Left lung (tissue), 10 donors: ENCODE results near the gene DDC. TPM values are rescaled to one million over a fixed set of nuclear protein-coding genes. Genes with fewer than 3 reads are reported as not detected.
"Not testable (repeated sequence)": the region's sequence is repeated elsewhere in the genome, so short reads cannot be mapped to it uniquely, and the experiment has no call there.

Source experiments
- ATAC-seq: fragments of 200-7000 bp; cut with Tn5 transposase; one replicate; pipeline ENCODE4 v1.9.1; 2020; ENCODE audit warnings: moderate library complexity
- DNase-seq, 4 donors: peaks; one replicate each; pipeline ENCODE4 v3.0.0-alpha.2; 2013 to 2020
- H3K27ac ChIP-seq, 2 donors: fragments of 200-600 bp; sonication (generic) in 1 of 2; one replicate each; pipeline versions ENCODE4 v1.5.0 to v1.8.0; 2020 to 2021
- H3K27me3 ChIP-seq, 2 donors: fragments of 200-600 bp; sonication (generic) in 1 of 2; one replicate each; pipeline versions ENCODE4 v1.5.0 to v1.8.0; 2020 to 2021
- H3K36me3 ChIP-seq, 2 donors: fragments of 200-600 bp; sonication (generic) in 1 of 2; one replicate each; pipeline versions ENCODE4 v1.5.0 to v1.8.0; 2020 to 2021
- H3K4me1 ChIP-seq, 2 donors: fragments of 200-600 bp; one replicate each; pipeline ENCODE4 v1.8.0; 2021
- H3K4me3 ChIP-seq, 2 donors: fragments of 200-600 bp; sonication (generic) in 1 of 2; one replicate each; pipeline versions ENCODE4 v1.5.0 to v1.8.0; 2020 to 2021; ENCODE audit warnings: mild to moderate bottlenecking in 1 of 2
- H3K9me3 ChIP-seq, 2 donors: fragments of 200-600 bp; sonication (generic) in 1 of 2; one replicate each; pipeline versions ENCODE4 v1.5.0 to v1.8.0; 2020 to 2021
- CTCF ChIP-seq, 2 donors: fragments of 200-600 bp; sonication (generic) in 1 of 2; IDR thresholded peaks; one replicate each; pipeline versions ENCODE4 v1.5.0 to v1.8.0; 2021; ENCODE audit warnings: antibody characterized with exemption in 2 of 2
- intact Hi-C, 2 donors: fragments of 100-400 bp; cut with DNase I; formaldehyde crosslinking; loops; one replicate each; pipeline versions ENCODE4 v1.11.2 to v1.14.2; 2022
- polyA plus RNA-seq, 6 donors: library from polyadenylated mRNA; unstranded; fragments of 120-200 nt; gene quantifications; one replicate each; pipeline ENCODE4 v1.2.1, GENCODE V29; 2013; ENCODE audit not compliant: insufficient read length in 6 of 6
- total RNA-seq, 2 donors: library from RNA; stranded (reverse); fragmentation: NEBNext Ultra II Directional; extraction: Animal tissue kit (Norgen Biotek cat#: 25700); gene quantifications; one replicate each; pipeline ENCODE4 v1.2.1, GENCODE V29; 2021
- donor health status: DM: no; HTN: yes; CAD: no.
- donor health status: DM: no; HTN: no; CAD: no.

Gene DDC
- total and polyA plus RNA-seq, 8 donors, result 0.90 to 17.6 (median 9.2) TPM

- Histone ChIP-seq H3K9me3 (no peaks in the 10 kb centered on the region), H3K36me3 (no peaks in the 10 kb centered on the region), H3K27ac (no peak overlapping the region), H3K4me1 (no peaks in the 10 kb centered on the region), H3K4me3 (no peak overlapping the region), H3K27me3 (no peaks in the 10 kb centered on the region)
- DNase-seq (no peak), ATAC-seq (peak; percentile 70)
- no peak for TF ChIP-seq CTCF (IDR thresholded peaks at IDR 0.05)
- intact Hi-C loops, result no loop called here
Observed at GRCh38 chr7:50531401-50531911, 33.7 kb downstream of the DDC start.

- ATAC-seq, result no peak
- Histone ChIP-seq H3K27ac (no peak overlapping the region), H3K4me3 (no peak overlapping the region), H3K36me3 (no peaks in the 10 kb centered on the region), H3K9me3 (no peaks in the 10 kb centered on the region), H3K27me3 (no peaks in the 10 kb centered on the region), H3K4me1 (no peaks in the 10 kb centered on the region)
- no peak for TF ChIP-seq CTCF (IDR thresholded peaks at IDR 0.05)
- DNase-seq, result no peak
- intact Hi-C loops, result no loop called here
Observed at GRCh38 chr7:50530766-50531165, 34.4 kb downstream of the DDC start.

GRCh38 chr7:50529093-50529862 is 35.9 kb downstream of the DDC start:
- TF ChIP-seq CTCF (IDR thresholded peaks at IDR 0.05), result no peak
- no peaks in the 10 kb centered on the region for H3K9me3 ChIP-seq
- no peaks in the 10 kb centered on the region for H3K4me1 ChIP-seq
- H3K4me3 ChIP-seq, result no peak overlapping the region
- intact Hi-C loops, result no loop called here
- no peak for DNase-seq
- H3K36me3 ChIP-seq, result no peaks in the 10 kb centered on the region
- no peaks in the 10 kb centered on the region for H3K27me3 ChIP-seq
- no peak for ATAC-seq
- no peak overlapping the region for H3K27ac ChIP-seq

DNA sequence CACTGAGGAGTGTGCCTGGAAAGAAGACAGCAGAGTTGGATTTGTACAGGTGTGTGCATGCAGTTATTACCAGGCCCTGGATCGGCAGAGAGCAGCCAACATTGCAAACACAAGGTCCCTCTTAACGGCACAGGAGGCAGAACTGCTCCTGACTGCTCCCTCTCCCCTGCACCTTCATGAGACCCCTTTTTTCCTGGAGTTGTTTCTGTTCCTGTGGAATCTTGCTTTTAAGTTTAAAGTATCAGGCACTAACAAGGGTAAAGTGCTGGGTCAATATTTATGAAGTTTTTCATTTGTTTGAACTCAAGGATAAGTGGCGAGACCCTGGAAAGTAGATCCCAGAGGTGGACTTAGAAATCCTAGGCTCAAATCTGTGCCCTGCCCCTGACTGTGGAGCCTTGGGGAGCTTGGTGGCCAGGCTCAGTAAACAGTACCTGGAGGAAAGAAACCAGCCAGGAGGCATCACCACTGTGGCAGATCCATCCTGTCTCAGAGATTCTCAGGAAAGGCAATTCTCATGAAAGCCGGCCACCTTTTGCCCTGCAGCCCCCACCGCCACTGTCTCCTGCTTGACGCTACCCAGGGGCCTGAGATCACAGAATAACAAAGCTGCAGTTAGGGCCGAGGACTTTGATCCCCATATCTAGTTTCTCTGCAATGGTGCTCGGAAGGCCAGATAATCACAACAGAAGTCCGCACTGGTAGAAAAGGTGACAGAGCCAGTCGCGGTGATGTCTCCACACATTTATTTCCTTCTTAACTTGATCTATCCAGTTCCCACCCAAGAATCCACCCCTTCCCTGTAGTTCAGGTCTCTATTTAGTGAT is 36.7 kb downstream of the DDC start:
- Histone ChIP-seq H3K4me3 (no peak overlapping the region), H3K36me3 (no peaks in the 10 kb centered on the region), H3K27ac (no peak overlapping the region), H3K4me1 (no peaks in the 10 kb centered on the region), H3K9me3 (no peaks in the 10 kb centered on the region), H3K27me3 (no peaks in the 10 kb centered on the region)
- no peak for TF ChIP-seq CTCF (IDR thresholded peaks at IDR 0.05)
- intact Hi-C loops, result no loop called here
- DNase-seq (peak in 1 of 4 donors; percentile 13), ATAC-seq (peak; percentile 54)

- intact Hi-C loops, DNase-seq, H3K27me3 ChIP-seq, H3K36me3 ChIP-seq, H3K4me1 ChIP-seq, H3K4me3 ChIP-seq, ATAC-seq, H3K27ac ChIP-seq, H3K9me3 ChIP-seq: not testable (repeated sequence)
Observed at GRCh38 chr7:50519350-50519749, 45.9 kb downstream of the DDC start.
